GM12865 (cell line): Measurements from ENCODE around the gene SGCD.

Experiments used
- DNase-seq: peaks from one replicate; pipeline ENCODE4 v3.0.0; 2010; ENCODE audit warnings: low read depth
- H3K4me3 ChIP-seq: 2 replicates; pipeline ENCODE4 v1.5.1; 2011; ENCODE audit warnings: mild to moderate bottlenecking, low read depth, low read length, control low read depth
- TF ChIP-seq, protein P1 (sequence below): IDR thresholded peaks from 2 replicates; pipeline ENCODE4 v1.5.1; 2011; ENCODE audit warnings: low read length, control low read depth, low read depth, inconsistent platforms; ENCODE audit not compliant: insufficient read depth; ENCODE audit errors: missing control alignments

The SGCD gene

DNA sequence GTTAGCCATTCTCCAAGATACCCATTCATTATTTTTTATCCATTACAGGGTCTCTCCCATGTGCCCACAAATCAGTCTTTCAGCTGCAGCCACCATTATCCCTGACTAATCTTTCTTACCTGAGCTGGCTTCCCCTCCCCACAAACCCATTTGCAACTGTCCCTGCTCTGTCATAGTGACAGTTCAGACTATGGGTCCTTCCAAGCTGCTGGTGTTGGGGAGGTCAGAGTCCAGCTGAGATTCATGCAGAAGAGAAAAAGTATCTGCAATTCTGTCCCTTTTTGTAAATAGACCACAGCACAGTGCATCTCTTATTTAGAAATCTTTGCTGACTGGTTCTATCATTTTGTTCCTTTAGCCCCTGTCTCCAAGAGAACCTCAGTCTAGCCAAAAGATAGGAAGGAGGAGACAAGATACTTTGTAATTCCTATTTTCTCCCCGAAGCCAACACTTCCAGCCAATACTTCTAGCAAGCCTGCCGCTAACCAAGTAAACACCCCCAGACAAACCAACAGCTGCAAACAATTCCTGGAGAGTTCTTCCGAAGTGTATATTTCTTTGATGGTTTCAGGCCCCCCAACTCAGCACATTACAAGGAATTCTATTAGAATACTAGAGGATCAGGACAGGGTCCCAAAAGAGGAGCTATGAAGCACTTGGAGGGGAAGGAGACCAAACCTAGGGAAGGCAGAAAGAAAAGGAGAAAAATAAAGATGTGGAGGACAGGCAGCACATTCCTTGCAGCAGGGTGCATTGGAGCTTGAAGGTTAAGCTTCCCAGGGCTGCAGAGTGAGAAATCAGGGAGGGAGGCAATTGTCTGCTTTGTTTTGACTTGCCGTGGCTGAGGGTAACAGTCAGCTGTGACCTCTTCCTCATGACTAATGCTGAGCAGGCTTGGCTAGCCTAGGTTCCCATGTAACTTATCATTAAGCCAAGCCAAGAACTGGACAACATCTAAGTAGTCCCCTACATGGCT, 148.5 kb downstream of the SGCD start:
- no peak for DNase-seq
- TF ChIP-seq, protein P1, sequence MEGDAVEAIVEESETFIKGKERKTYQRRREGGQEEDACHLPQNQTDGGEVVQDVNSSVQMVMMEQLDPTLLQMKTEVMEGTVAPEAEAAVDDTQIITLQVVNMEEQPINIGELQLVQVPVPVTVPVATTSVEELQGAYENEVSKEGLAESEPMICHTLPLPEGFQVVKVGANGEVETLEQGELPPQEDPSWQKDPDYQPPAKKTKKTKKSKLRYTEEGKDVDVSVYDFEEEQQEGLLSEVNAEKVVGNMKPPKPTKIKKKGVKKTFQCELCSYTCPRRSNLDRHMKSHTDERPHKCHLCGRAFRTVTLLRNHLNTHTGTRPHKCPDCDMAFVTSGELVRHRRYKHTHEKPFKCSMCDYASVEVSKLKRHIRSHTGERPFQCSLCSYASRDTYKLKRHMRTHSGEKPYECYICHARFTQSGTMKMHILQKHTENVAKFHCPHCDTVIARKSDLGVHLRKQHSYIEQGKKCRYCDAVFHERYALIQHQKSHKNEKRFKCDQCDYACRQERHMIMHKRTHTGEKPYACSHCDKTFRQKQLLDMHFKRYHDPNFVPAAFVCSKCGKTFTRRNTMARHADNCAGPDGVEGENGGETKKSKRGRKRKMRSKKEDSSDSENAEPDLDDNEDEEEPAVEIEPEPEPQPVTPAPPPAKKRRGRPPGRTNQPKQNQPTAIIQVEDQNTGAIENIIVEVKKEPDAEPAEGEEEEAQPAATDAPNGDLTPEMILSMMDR: no peak
- H3K4me3 ChIP-seq: no peak overlapping the region

DNA sequence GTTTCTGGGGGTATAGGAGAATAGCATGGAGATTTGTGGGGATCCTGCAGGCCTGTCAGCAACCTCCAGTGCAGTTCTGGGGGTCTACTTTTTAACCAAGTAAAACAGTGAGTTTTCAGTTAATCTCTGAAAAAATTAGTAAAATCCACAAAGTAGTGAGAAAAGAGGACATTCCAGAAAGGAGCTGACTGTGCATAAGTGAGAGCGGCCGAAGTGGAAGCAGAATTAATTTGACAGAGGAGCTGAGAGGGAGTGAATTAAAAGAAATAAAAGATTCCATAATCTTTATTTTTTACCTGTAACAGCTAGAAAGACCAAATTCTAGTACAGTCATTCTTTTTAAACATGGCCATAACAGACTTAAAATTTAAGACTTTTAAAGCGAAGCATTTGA, 149.2 kb downstream of the SGCD start:
- TF ChIP-seq, protein P1: no peak
- no peak overlapping the region for H3K4me3 ChIP-seq
- DNase-seq: no peak

DNA sequence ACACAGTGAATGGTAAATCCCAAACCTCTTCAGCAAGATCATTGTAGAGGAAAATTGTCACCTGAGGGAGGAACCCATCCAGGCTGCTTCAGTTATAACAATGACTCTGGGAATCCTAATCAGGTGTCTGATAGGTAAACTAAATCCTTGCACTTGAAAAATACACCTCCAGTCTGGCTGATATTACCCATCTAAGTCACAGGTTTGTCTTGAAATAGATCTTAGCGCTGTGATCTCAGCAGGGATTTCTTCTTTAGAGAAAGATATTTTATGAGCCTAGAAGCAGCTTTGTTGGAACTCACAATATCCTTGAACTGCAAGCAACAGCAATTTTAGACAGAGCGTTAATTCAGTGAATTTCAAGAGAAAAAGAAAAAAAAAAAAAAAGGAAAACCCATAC, 149.7 kb downstream of the SGCD start:
- TF ChIP-seq, protein P1: no peak
- no peak overlapping the region for H3K4me3 ChIP-seq
- DNase-seq: no peak

DNA sequence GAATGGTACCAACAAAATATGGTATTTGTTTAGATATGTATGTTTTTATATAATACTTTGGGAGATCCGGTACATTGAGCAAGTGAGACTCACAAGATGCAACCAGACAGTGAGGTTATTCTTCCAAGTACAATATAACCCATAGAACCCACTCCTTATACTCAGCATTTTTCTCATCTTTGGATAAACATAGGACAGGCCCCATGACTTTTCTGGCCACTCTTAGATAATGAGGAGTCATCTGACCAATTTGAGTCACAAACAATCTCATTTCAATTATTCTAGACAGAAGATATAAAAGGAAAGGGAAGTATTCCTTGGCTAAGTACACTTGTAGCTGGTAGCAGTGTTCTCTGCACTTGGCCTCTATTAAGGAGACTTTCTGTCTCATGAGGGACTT, 150.2 kb downstream of the SGCD start:
- no peak for DNase-seq
- H3K4me3 ChIP-seq: no peak overlapping the region
- TF ChIP-seq, protein P1: no peak

DNA sequence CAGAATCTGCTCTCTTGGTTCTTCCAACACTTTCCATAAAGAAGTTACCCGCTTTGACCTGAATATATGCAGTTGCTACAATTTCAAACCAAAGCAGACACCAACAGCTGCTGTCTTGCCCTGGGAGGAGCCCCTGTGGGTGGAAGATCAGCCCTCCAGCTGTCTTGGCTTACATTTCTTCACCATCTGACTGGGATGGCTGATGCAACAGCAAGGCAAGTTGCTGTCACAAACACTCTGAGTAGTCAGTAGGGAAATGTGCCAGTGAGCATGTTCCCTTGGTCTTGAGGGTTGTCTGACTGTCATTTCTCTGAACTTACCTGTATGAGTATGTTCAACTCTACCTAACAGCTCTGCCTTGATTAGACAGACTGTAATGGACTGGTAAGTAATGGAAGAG, 152.9 kb downstream of the SGCD start:
- no peak overlapping the region for H3K4me3 ChIP-seq
- TF ChIP-seq, protein P1: no peak
- no peak for DNase-seq

DNA sequence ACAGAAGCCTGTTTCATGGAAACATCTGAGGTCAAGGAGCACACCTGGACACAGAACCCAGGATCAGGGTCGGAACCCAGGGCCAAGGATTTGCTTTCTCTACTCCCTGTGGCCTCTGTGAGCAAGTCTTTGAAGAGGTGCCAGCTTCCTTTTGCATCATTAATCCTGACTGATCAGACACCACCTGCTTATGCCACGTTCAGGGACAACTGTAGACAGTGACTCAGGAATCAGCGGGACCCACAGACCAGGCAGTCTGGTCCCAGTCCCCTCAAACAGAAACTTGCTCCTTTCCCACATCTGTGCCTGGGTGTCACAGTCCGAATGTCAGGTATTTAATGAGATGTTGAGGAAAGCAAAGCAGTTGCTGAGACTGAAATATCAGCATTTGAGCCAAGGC, 154.8 kb downstream of the SGCD start:
- TF ChIP-seq, protein P1: no peak
- H3K4me3 ChIP-seq: no peak overlapping the region
- DNase-seq: no peak
